NCI-H748 (cell line): Measurements from ENCODE around the gene TRMT10B.
A peak's percentile ranks its signal among the peaks of the same experiment; 100 is the strongest.
"Not testable (repeated sequence)": the region's sequence is repeated elsewhere in the genome, so short reads cannot be mapped to it uniquely, and the experiment has no call there.

ENCODE experiments used
- DNase-seq: peaks from one replicate; lab custom pipeline; 2025; ENCODE audit not compliant: unreplicated experiment; lab: John Stamatoyannopoulos, UW

TRMT10B gene

GRCh38 chr9:37800631-37801286 is 47.2 kb downstream of the TRMT10B start, which contains the start of gene DCAF10:
Gene DCAF10, plus strand, starts transcription at chr9:37800797. Its CDS starts 70 bp downstream, at chr9:37800867.
- peak; percentile 87 for DNase-seq

GRCh38 chr9:37801287-37801850 is 47.8 kb downstream of the TRMT10B start:
- no peak for DNase-seq

GRCh38 chr9:37801959-37802711 is 48.5 kb downstream of the TRMT10B start:
- no peak for DNase-seq

GRCh38 chr9:37806271-37806670 is 52.7 kb downstream of the TRMT10B start:
- DNase-seq = no peak

- DNase-seq = not testable (repeated sequence)
Observed at GRCh38 chr9:37809676-37810075, 56.1 kb downstream of the TRMT10B start.

GRCh38 chr9:37811906-37812476 is 58.4 kb downstream of the TRMT10B start:
- no peak for DNase-seq

GRCh38 chr9:37812773-37813379 is 59.3 kb downstream of the TRMT10B start:
- no peak for DNase-seq

- no peak for DNase-seq
Observed at GRCh38 chr9:37818849-37819248, 65.2 kb downstream of the TRMT10B start.

GRCh38 chr9:37820142-37820541 is 66.5 kb downstream of the TRMT10B start:
- no peak for DNase-seq

GRCh38 chr9:37825174-37825573 is 71.6 kb downstream of the TRMT10B start:
- not testable (repeated sequence) for DNase-seq

- no peak for DNase-seq
Observed at GRCh38 chr9:37827483-37828165, 74.0 kb downstream of the TRMT10B start.
